HG03521 (cell line): ENCODE measurements around the gene NDUFV2.
"Not testable (repeated sequence)": the region's sequence is repeated elsewhere in the genome, so short reads cannot be mapped to it uniquely, and the experiment has no call there.

Experiments
- ATAC-seq: cut with Tn5 transposase; IDR thresholded peaks from one replicate; pipeline ENCODE4 v1.9.1; 2021; ENCODE audit warnings: mild to moderate bottlenecking, moderate library complexity; ENCODE audit not compliant: unreplicated experiment

Gene NDUFV2

DNA sequence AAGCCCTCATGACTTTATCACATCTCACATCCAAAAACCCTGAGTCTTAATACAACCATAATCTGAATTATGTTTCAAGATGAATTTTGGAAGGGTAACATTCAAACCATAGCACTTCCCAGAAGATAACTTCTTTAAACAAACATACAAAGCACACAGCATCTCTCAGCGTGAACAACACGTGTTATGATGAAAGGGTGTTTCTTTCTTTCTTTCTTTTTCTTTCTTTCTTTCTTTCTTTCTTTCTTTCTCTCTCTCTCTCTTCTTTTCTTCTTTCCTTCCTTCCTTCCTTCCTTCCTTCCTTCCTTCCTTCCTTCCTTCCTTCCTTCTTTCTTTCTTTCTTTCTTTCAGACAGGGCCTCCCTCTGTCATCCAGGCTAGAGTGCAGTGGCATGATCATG is 13.8 kb upstream of the NDUFV2 start:
- not testable (repeated sequence) for ATAC-seq

- no peak for ATAC-seq
These were observed 11.9 kb upstream of the NDUFV2 start for GRCh38 chr18:9090578-9090977.

DNA sequence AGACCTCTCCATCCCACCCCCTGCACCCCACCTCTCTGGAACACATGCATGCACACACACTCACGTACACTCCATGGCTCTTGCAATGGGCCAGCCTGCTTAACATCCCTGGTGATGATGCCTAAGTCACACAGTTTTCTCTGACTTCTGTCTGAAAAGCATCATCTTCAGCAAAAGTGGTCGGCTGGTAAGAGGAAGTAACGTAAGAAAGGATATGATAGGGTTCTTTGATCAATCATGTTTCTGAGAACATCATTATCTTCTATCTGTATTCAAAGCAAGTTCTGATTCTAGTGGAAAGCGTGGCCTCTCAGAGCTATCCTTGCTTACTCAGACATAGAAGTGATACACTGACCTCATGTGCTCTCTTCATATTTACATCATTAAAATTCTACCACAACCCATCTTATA is 11.4 kb upstream of the NDUFV2 start:
- no peak for ATAC-seq

DNA sequence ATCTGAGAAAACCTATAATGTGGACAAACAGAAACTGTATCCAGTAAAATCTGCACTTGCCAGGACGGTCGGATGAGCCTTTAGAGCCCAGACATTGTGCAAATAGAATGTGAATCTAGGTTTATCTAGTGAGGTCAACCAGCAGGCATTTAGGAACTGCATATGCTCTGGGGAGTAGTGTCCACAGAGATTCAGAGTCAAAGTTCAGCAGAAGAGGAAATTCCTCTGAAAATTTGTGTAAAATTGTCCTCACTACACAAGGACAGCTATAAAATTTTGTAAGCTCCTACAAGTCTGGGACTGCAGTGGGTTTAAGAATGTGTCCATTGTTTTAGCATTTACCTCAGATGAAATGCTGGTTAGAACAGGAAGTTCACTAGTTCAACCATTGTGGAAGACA is 9.8 kb upstream of the NDUFV2 start:
- no peak for ATAC-seq

GRCh38 chr18:9093109-9093508 is 9.4 kb upstream of the NDUFV2 start:
- not testable (repeated sequence) for ATAC-seq

GRCh38 chr18:9094307-9095226 is 7.9 kb upstream of the NDUFV2 start:
- no peak for ATAC-seq

DNA sequence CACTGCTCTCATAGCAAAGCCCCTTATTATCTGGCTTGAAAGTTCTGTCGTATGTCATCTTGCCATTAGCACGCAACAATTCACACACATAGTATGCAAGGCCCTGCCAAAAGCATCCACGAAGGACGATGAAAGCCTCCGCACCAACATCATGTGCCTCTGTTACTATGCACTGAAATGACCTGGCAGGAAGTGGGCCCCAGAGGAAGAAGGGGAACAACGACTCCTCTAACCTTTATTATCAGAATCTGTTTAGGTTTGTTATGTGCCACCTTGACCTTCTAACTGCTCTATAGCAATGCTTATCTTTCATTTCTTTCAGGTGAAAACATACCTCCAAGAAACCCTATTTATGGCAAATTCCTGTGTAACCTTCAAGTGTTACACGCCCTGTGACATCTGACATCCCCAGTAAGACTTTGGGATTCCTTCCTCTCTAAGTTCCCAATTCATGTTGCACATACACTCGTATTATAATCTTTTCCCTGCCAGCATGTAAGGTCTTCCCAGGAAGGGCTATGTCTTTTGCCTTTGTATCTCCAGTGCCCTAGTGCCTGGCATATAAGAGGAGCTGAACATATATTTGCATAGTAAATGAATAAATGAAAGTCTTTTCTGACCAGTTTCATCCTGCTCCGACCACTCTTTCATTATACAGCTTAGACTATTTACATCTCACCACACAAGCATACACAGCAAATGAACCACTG is 7.0 kb upstream of the NDUFV2 start:
- ATAC-seq: peak; percentile 86

- no peak for ATAC-seq
These were observed 6.5 kb upstream of the NDUFV2 start for GRCh38 chr18:9096007-9096371.

- ATAC-seq: no peak
These were observed 5.8 kb upstream of the NDUFV2 start for GRCh38 chr18:9096685-9097084.

DNA sequence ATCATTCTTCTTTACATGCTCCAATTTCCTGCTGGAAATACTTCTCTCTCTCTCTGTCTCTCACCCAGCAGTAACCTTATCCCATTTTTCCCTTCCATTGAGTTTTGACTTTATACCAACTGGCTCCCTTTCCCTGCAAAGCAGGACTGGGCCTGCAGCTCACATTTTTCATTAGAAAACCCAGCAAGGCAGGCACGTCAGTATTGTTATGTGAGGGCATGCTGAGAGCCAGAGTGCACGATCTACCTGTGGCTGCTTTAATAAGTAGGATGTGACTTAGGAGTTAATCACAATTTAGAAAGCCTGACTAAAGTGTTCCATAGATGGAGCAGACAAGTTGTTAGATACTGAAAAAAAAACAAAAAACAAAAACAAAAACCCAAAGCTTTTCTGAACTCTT is 5.2 kb upstream of the NDUFV2 start:
- ATAC-seq: no peak

DNA sequence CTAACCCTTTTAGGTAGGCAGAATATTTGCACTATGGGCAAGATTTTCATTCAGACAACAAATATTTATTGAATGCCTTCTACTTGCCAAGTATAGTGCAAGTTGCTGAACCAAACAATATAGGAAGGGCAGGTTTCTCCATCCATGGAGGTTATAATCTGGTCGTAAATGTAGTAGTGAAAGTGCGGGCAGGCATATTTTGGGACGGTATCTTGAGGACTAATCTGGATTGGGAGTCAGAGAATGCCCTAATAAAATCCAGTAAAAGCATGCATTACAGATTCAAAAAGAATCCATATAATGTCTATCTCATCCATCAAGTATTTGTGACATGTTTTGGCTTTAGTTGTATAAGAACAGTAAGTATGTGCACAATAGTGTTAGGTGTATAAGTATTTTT is 1.7 kb upstream of the NDUFV2 start:
- ATAC-seq: no peak

- no peak for ATAC-seq
These were observed 580 bp upstream of the NDUFV2 start for GRCh38 chr18:9101730-9102507.

GRCh38 chr18:9103376-9103873 is 926 bp downstream of the NDUFV2 start:
- ATAC-seq: no peak

- ATAC-seq: no peak
These were observed 1.9 kb downstream of the NDUFV2 start for GRCh38 chr18:9104244-9104901.

DNA sequence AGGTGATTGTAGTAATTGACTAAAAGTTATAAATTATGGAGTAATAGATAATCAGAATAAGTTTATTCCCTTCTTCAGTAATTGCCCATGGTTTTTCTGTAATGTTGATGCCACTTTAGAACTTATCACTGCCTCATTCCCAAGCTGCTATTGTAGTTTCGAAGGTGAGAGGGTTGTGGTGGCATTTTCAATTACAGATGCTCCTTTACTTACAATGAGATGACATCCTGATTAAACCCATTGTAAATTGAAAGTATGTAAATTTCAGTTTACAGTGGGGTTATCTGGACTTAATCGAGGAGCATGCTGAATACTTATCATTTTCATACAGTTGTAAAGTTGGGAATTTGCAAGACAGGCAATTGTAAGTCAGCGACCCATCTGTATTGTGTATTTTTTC is 2.9 kb downstream of the NDUFV2 start:
- ATAC-seq: no peak

GRCh38 chr18:9106094-9106493 is 3.6 kb downstream of the NDUFV2 start:
- ATAC-seq: no peak

DNA sequence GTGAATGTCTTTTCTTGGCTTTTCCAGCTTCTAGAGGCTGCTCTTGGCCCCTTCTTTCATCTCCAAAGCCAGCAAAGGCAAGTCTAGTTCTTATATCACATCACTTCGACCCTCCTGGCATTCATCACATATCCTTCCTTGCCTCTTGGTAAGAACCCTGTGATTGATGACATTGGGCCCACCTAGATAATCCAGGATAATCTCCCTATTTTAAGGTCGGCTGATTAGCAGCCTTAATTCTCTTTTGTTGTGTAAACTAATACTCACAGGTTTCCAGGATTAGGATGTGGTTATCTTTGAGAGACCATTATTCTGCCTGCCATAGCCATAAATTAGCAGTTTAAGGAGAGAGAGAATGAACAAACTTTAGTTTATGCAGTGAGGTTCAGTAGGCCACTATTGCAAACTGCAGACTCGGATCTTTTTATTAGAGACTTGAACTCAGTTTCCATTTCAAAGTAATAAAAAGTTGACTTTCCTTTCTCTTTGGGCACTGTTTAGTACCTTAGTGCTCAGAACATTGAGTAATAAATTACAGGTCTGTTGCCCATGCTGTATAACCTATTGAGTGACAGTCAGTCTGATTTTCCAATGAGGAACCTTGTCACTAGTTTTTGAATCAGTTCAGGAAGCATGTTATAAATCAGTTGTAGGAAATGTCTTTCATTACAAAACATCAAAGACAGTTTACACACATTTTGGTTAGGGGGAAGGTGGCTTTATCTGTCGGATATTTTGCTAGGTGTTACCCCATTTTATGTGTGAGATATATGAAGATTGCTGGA is 4.5 kb downstream of the NDUFV2 start:
- no peak for ATAC-seq

DNA sequence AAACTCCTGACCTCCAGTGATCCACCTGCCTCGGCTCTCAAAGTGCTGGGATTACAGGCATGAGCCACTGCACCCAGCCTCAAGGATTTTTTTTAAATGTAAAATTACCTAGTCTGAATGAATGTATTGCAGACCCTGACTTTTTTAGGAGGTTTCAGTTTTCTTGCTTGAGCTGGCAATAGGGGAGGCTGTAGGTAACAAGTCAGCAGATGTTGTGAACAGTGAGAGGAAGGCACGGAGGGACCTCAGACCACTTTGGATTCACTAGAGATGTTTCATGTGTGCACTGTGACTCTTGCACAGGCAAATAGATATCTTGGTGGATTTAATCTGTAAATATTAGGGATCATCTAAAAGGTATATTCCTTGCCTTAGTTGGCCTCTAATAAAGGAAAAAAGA is 6.4 kb downstream of the NDUFV2 start:
- ATAC-seq: no peak

- no peak for ATAC-seq
These were observed 7.0 kb downstream of the NDUFV2 start for GRCh38 chr18:9109523-9109922.
